ENCODE results near the gene ERF. TPM values are rescaled to one million over a fixed set of nuclear protein-coding genes. Genes with fewer than 3 reads are reported as not detected.

Gene ERF
- total and polyA plus RNA-seq, 2 of the 8 experiments (the other 6 are each of a cell fraction or from before 2014, with no cell fraction given): 43.7 to 62.7 TPM

GRCh38 chr19:42230571-42230970, 24.4 kb downstream of the ERF start:
- Histone ChIP-seq H4K20me1 (replicated peaks in 1 of 2; ENCODE audit: control insufficient read depth in 1 of 2, insufficient read depth in 2 of 2, low read length in 2 of 2) (peaks cover 11 to 36% of the 10 kb centered on the region in 2 experiments), H3K27ac (ENCODE audit: low read depth, low read length) (no peak overlapping the region), H3K9me3 (ENCODE audit: insufficient read depth in 2 of 2, low read depth in 1 of 2, low read length in 1 of 2) (no peaks in the 10 kb centered on the region), H3K23ac (ENCODE audit: insufficient read length) (no peak overlapping the region), H3K79me1 (ENCODE audit: low read depth, low read length) (peaks cover 3% of the 10 kb centered on the region), H2AK5ac (ENCODE audit: low read depth, low read length) (no peak overlapping the region), H3K23me2 (ENCODE audit: low read depth, low read length) (no peaks in the 10 kb centered on the region), H3K56ac (replicated peaks; ENCODE audit: insufficient read length, low read depth, low read length) (no peak overlapping the region), H3K79me2 (ENCODE audit: control insufficient read depth in 1 of 2, insufficient read depth in 2 of 2, low read length in 2 of 2) (no peaks in the 10 kb centered on the region), H3K4me2 (ENCODE audit: insufficient read depth in 1 of 2, low read depth in 2 of 2, low read length in 2 of 2) (no peak overlapping the region), H3K4me1 (replicated peaks in 1 of 4; ENCODE audit: control insufficient read depth in 3 of 4, insufficient read depth in 4 of 4, low read length in 3 of 4) (no peaks in the 10 kb centered on the region), H3K4ac (replicated peaks; ENCODE audit: insufficient read length, low read depth, low read length) (no peak overlapping the region), H3K36me3 (ENCODE audit: control insufficient read depth in 2 of 4, insufficient read depth in 4 of 4, low read length in 3 of 4) (peaks cover 17 to 66% (median 41%) of the 10 kb centered on the region in 4 experiments; a peak in 7 of 8 replicates), H2BK15ac (ENCODE audit: low read length) (no peak overlapping the region), H3K27me3 (replicated peaks in 1 of 4; ENCODE audit: control insufficient read depth in 3 of 4, extremely low read depth in 1 of 4, insufficient read depth in 3 of 4, low read length in 3 of 4) (no peaks in the 10 kb centered on the region), H2BK12ac (ENCODE audit: low read depth, low read length) (no peak overlapping the region), H2AFZ (ENCODE audit: low read length) (no peak overlapping the region), H4K5ac (ENCODE audit: insufficient read length, low read depth, low read length) (no peak overlapping the region), H2BK120ac (replicated peaks; ENCODE audit: low read depth, low read length) (no peak overlapping the region), H3K14ac (ENCODE audit: insufficient read length) (no peak overlapping the region), H3K9ac (replicated peaks in 1 of 4; ENCODE audit: extremely low read depth in 1 of 4, low read depth in 3 of 4, low read length in 3 of 4) (no peak overlapping the region), H2BK20ac (ENCODE audit: low read length) (no peak overlapping the region), H4K8ac (ENCODE audit: extremely low read depth, insufficient read depth, low read length) (peak overlapping the region; percentile 38; the same call in 1 of the 2 replicates), H3K4me3 (ENCODE audit: extremely low read depth in 1 of 4, insufficient read depth in 2 of 4, low read depth in 3 of 4, low read length in 4 of 4) (no peak overlapping the region), H3K18ac (ENCODE audit: extremely low read depth, low read length) (no peak overlapping the region), H4K91ac (replicated peaks; ENCODE audit: insufficient read length, low read length) (no peak overlapping the region), H2BK5ac (ENCODE audit: low read depth, low read length) (no peak overlapping the region)
- 98% methylated on average over 4 of the region's 4 CpGs; no CpG with 5 or more reads in 1 of the 2 experiments for WGBS, 2 experiments (ENCODE audit: extremely low coverage in 1 of 2, insufficient coverage in 1 of 2, insufficient read length in 1 of 2, insufficient replicate concordance in 2 of 2, low coverage in 1 of 2, low lambda C conversion rate in 2 of 2, missing lambda C conversion rate in 1 of 2)
- FAIRE-seq (no peak), DNase-seq (ENCODE audit: low read depth in 1 of 2, low spot score in 2 of 2) (no peak)
- ChIA-PET CTCF (ENCODE audit: partially characterized antibody) (interaction anchor here (0.9 to 1.7 kb wide), 5 partner anchors 8 to 113 kb away, joined by 3 to 5 read pairs (median 4); no protein-coding TSS in a partner anchor), POLR2A (ENCODE audit: partially characterized antibody) (interaction anchor here (1.3 to 4.5 kb wide), 2 partner anchors 9 kb away, joined by 5 to 23 read pairs; no protein-coding TSS in a partner anchor)
- TF ChIP-seq E2F6 (IDR thresholded peaks at IDR 0.05) (no peak), TEAD4 (IDR thresholded peaks at IDR 0.05; ENCODE audit: low read depth, low read length) (no peak), SIX5 (IDR thresholded peaks at IDR 0.05; ENCODE audit: low read depth, low read length) (no peak), GTF2F1 (IDR thresholded peaks at IDR 0.05; ENCODE audit: borderline replicate concordance, low read depth, low read length) (no peak), ASH2L (IDR thresholded peaks at IDR 0.05; ENCODE audit: low read length) (no peak), POLR2A (IDR thresholded peaks at IDR 0.05; ENCODE audit: control extremely low read depth in 1 of 2, low read depth in 2 of 2, low read length in 2 of 2) (no peak), HDAC2 (IDR thresholded peaks at IDR 0.05; ENCODE audit: borderline replicate concordance in 1 of 2, low read depth in 2 of 2, low read length in 2 of 2) (no peak), TAF1 (IDR thresholded peaks at IDR 0.05; ENCODE audit: low read depth, low read length) (no peak), USF2 (IDR thresholded peaks at IDR 0.05; ENCODE audit: low read length) (no peak), RBBP5 (IDR thresholded peaks at IDR 0.05; ENCODE audit: borderline replicate concordance, low read depth, low read length) (no peak), CBX5 (IDR thresholded peaks at IDR 0.05; ENCODE audit: low read depth, low read length) (no peak), PHF8 (conservative IDR thresholded peaks at IDR 0.05; ENCODE audit: low read depth, low read length) (no peak), SUZ12 (IDR thresholded peaks at IDR 0.05; ENCODE audit: low read length) (no peak)
